ENCODE results near the gene ARL10.

ARL10 gene

DNA sequence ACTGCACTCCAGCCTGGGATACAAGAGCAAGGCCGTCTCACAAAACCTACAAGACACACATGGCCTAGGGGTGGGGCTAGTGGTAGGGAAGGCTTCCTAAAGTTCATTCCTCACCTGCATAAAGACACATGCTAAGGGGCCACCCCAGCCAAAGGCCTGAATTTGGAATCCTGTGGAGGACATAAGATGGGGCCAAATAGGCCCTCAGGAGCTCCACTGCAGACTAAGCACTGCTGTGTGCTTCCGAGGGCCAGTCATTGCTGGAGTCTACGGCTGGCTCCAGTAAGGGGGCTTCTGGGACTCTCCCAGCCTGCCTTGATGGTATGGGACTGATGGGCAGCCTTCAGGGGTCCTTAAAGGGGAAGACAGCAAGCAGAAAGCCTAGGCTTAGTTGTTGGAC lies 17.4 kb downstream of the ARL10 start:
- Histone ChIP-seq H3K9me3 (replicated peaks; ENCODE audit: insufficient read depth, low read length) (no peaks in the 10 kb centered on the region), H3K4me1 (ENCODE audit: low read length) (peaks cover 5% of the 10 kb centered on the region; the same call in 1 of the 2 replicates), H3K9ac (ENCODE audit: low read length) (no peak overlapping the region), H3K79me2 (ENCODE audit: low read length) (peaks cover 38% of the 10 kb centered on the region), H3K36me3 (replicated peaks; ENCODE audit: insufficient read depth, low read length) (peaks cover 14% of the 10 kb centered on the region; the same call in 1 of the 2 replicates), H3K4me2 (ENCODE audit: low read depth, low read length) (no peak overlapping the region), H3K27me3 (replicated peaks; ENCODE audit: insufficient read depth, low read length) (no peaks in the 10 kb centered on the region), H4K20me1 (ENCODE audit: insufficient read depth, low read length) (peaks cover 8% of the 10 kb centered on the region; the same call in 1 of the 2 replicates), H3K4me3 (ENCODE audit: low read length) (no peak overlapping the region), H3F3A (ENCODE audit: insufficient read depth, low read length) (0 out of 2 replicates have a peak, but pooled peaks cover 5% of the 10 kb centered on the region), H2AFZ (ENCODE audit: low read length) (no peak overlapping the region), H3K9me2 (replicated peaks; ENCODE audit: insufficient read depth, low read length) (no peaks in the 10 kb centered on the region), H3K27ac (ENCODE audit: low read length) (no peak overlapping the region)
- DNase-seq, result no peak
- TF ChIP-seq, protein P1, sequence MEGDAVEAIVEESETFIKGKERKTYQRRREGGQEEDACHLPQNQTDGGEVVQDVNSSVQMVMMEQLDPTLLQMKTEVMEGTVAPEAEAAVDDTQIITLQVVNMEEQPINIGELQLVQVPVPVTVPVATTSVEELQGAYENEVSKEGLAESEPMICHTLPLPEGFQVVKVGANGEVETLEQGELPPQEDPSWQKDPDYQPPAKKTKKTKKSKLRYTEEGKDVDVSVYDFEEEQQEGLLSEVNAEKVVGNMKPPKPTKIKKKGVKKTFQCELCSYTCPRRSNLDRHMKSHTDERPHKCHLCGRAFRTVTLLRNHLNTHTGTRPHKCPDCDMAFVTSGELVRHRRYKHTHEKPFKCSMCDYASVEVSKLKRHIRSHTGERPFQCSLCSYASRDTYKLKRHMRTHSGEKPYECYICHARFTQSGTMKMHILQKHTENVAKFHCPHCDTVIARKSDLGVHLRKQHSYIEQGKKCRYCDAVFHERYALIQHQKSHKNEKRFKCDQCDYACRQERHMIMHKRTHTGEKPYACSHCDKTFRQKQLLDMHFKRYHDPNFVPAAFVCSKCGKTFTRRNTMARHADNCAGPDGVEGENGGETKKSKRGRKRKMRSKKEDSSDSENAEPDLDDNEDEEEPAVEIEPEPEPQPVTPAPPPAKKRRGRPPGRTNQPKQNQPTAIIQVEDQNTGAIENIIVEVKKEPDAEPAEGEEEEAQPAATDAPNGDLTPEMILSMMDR (IDR thresholded peaks at IDR 0.05; ENCODE audit: low read length), result no peak
- TF ChIP-seq EZH2phosphoT487 (IDR thresholded peaks at IDR 0.05; ENCODE audit: low read length) (no peak), EZH2 (optimal IDR thresholded peaks at IDR 0.05; ENCODE audit: low read depth, low read length) (no peak)

DNA sequence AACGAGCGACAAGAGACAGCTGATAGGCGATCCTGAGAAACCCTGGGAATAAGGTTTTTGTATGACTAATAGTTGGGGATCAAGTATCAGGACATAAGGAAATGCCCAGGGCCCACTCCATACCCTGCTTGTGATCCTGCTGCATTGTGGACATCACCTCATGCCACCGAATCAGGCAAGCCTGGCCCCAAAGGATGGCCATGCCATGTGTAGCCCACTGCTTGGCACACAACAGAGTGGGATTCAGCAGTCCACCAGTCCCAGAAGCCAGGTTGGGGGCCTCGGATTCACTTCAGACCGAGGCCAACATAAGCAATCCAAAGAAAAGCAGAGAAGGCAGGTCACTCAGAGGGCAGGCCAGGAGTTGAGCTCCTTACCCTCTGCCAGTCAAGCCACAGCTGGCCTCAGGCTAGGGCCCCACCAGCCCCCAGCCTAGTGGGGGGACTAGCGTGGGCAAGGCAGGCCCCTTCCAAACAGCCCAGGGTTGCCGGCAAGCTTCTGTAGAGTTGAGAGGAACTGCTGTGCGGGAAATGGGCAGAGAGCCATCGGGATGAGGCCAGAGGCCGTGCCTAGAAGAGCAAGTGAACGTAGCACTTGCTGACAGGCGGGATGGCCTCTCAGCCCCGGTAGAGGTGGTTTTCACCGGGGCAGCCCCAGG lies 18.1 kb downstream of the ARL10 start:
- Histone ChIP-seq H3K9me2 (replicated peaks; ENCODE audit: insufficient read depth, low read length) (no peaks in the 10 kb centered on the region), H3K36me3 (replicated peaks; ENCODE audit: insufficient read depth, low read length) (peaks cover 14% of the 10 kb centered on the region; the same call in 1 of the 2 replicates), H3K9ac (ENCODE audit: low read length) (no peak overlapping the region), H3K27ac (ENCODE audit: low read length) (no peak overlapping the region), H3K27me3 (replicated peaks; ENCODE audit: insufficient read depth, low read length) (no peaks in the 10 kb centered on the region), H3K4me2 (ENCODE audit: low read depth, low read length) (no peak overlapping the region), H3F3A (ENCODE audit: insufficient read depth, low read length) (0 out of 2 replicates have a peak, but pooled peaks cover 5% of the 10 kb centered on the region), H4K20me1 (ENCODE audit: insufficient read depth, low read length) (peaks cover 8% of the 10 kb centered on the region; the same call in 1 of the 2 replicates), H3K4me3 (ENCODE audit: low read length) (no peak overlapping the region), H3K79me2 (ENCODE audit: low read length) (peaks cover 44% of the 10 kb centered on the region), H3K9me3 (replicated peaks; ENCODE audit: insufficient read depth, low read length) (no peaks in the 10 kb centered on the region), H3K4me1 (ENCODE audit: low read length) (peaks cover 5% of the 10 kb centered on the region; the same call in 1 of the 2 replicates), H2AFZ (ENCODE audit: low read length) (no peak overlapping the region)
- no peak for TF ChIP-seq EZH2 (optimal IDR thresholded peaks at IDR 0.05; ENCODE audit: low read depth, low read length)
- TF ChIP-seq EZH2phosphoT487 (IDR thresholded peaks at IDR 0.05; ENCODE audit: low read length), result no peak
- TF ChIP-seq, protein P1 (IDR thresholded peaks at IDR 0.05; ENCODE audit: low read length), result no peak
- no peak for DNase-seq

GRCh38 chr5:176383961-176384360 lies 18.7 kb downstream of the ARL10 start:
- H3F3A ChIP-seq (ENCODE audit: insufficient read depth, low read length), result 0 out of 2 replicates have a peak, but pooled peaks cover 5% of the 10 kb centered on the region
- no peak overlapping the region for H3K9ac ChIP-seq (ENCODE audit: low read length)
- no peak overlapping the region for H3K27ac ChIP-seq (ENCODE audit: low read length)
- H3K27me3 ChIP-seq (replicated peaks; ENCODE audit: insufficient read depth, low read length), result no peaks in the 10 kb centered on the region
- H3K4me1 ChIP-seq (ENCODE audit: low read length), result peaks cover 5% of the 10 kb centered on the region; the same call in 1 of the 2 replicates
- no peak overlapping the region for H3K4me2 ChIP-seq (ENCODE audit: low read depth, low read length)
- H2AFZ ChIP-seq (ENCODE audit: low read length), result no peak overlapping the region
- peaks cover 14% of the 10 kb centered on the region; the same call in 1 of the 2 replicates for H3K36me3 ChIP-seq (replicated peaks; ENCODE audit: insufficient read depth, low read length)
- no peak overlapping the region for H3K4me3 ChIP-seq (ENCODE audit: low read length)
- H3K9me3 ChIP-seq (replicated peaks; ENCODE audit: insufficient read depth, low read length), result no peaks in the 10 kb centered on the region
- TF ChIP-seq, protein P1 (IDR thresholded peaks at IDR 0.05; ENCODE audit: low read length), result no peak
- TF ChIP-seq EZH2 (optimal IDR thresholded peaks at IDR 0.05; ENCODE audit: low read depth, low read length), result no peak
- TF ChIP-seq EZH2phosphoT487 (IDR thresholded peaks at IDR 0.05; ENCODE audit: low read length), result no peak
- H4K20me1 ChIP-seq (ENCODE audit: insufficient read depth, low read length), result peaks cover 8% of the 10 kb centered on the region; the same call in 1 of the 2 replicates
- no peak for DNase-seq
- peaks cover 45% of the 10 kb centered on the region for H3K79me2 ChIP-seq (ENCODE audit: low read length)
- H3K9me2 ChIP-seq (replicated peaks; ENCODE audit: insufficient read depth, low read length), result no peaks in the 10 kb centered on the region

Measured in MM.1S (cell line).